Measurements from ENCODE around the gene NPIPA5. TPM values are rescaled to one million over a fixed set of nuclear protein-coding genes. Genes with fewer than 3 reads are reported as not detected.

NPIPA5 gene
- total RNA-seq, 1 experiment from 2014 or later: 1.5 TPM

Other genes with a start within 250 kb of the NPIPA5 start
- gene MPV17L, start 17.5 kb upstream of the NPIPA5 start, total RNA-seq (2014; rRNA removed; shearing (Covaris generic)): not detected in 2 replicates
- gene BMERB1, start 56.3 kb upstream of the NPIPA5 start, total RNA-seq (2014; rRNA removed; shearing (Covaris generic)): 5.5 and 10.3 TPM in 2 replicates